GM10847 (cell line): Measurements from ENCODE around the gene MB21D2.

ENCODE experiments used
- POLR2A ChIP-seq: IDR thresholded peaks from 2 replicates; pipeline ENCODE4 v1.6.1; 2011; ENCODE audit not compliant: insufficient read length; ENCODE audit errors: extremely low read depth

The MB21D2 gene

GRCh38 chr3:192842138-192842537 is 75.5 kb downstream of the MB21D2 start:
- TF ChIP-seq POLR2A: no peak

- no peak for TF ChIP-seq POLR2A
Measured at GRCh38 chr3:192841428-192841827, 76.2 kb downstream of the MB21D2 start.

- no peak for TF ChIP-seq POLR2A
Measured at GRCh38 chr3:192840143-192840836, 77.4 kb downstream of the MB21D2 start.

- TF ChIP-seq POLR2A: no peak
Measured at GRCh38 chr3:192835818-192836815, 81.5 kb downstream of the MB21D2 start.

- TF ChIP-seq POLR2A: no peak
Measured at GRCh38 chr3:192834428-192834827, 83.2 kb downstream of the MB21D2 start.

- TF ChIP-seq POLR2A: no peak
Measured at GRCh38 chr3:192833177-192833890, 84.3 kb downstream of the MB21D2 start.

- no peak for TF ChIP-seq POLR2A
Measured at GRCh38 chr3:192831801-192832347, 85.8 kb downstream of the MB21D2 start.

GRCh38 chr3:192831111-192831644 is 86.5 kb downstream of the MB21D2 start:
- no peak for TF ChIP-seq POLR2A

GRCh38 chr3:192830291-192831110 is 87.2 kb downstream of the MB21D2 start:
- no peak for TF ChIP-seq POLR2A

GRCh38 chr3:192827863-192828594 is 89.6 kb downstream of the MB21D2 start:
- TF ChIP-seq POLR2A: no peak

- no peak for TF ChIP-seq POLR2A
Measured at GRCh38 chr3:192827208-192827607, 90.4 kb downstream of the MB21D2 start.

GRCh38 chr3:192826214-192827006 is 91.2 kb downstream of the MB21D2 start:
- no peak for TF ChIP-seq POLR2A
